Measurements from ENCODE around the gene SMCR8. TPM values are rescaled to one million over a fixed set of nuclear protein-coding genes. Genes with fewer than 3 reads are reported as not detected.

The SMCR8 gene
- total RNA-seq, 4 donors from 2014 or later, result 16.7 to 28.3 (median 19.6) TPM

DNA sequence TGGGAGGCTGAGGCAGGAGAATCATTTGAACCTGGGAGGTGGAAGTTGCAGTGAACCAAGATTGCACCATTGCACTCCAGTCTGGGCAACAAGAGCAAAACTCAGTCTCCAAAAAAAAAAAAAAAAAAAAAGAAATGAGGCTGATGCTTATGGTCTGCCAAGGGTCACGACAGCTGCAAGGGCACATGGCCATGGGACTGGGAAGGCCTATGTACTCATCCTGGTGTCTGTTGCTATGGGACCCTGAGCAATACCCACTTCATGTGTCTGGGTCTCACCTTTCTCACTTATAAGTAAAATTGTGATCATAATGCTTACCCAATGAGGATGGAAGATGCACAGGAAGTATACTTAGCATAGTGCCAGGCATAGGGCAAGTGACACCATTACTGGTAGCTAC, 38.0 kb upstream of the SMCR8 start:
- no peak for DNase-seq
- intact Hi-C loops (cut with DNase I), result no loop called here

DNA sequence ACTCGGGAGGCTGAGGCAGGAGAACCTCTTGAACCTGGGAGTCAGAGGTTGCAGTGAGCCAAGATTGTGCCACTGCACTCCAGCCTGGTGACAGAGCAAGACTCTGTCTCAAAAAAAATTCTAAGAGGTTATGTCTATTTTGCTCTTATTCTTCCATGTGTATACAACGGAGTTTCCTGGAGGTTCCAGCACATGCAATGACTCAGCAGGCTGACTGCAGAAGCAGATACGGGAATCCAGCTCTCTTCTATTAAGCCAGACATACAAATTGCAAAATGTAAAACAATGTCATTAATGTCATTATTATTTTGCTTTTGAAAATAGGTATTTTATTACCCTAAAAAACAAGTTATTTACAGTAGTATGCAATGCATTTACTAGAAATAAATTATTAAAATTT, 36.2 kb upstream of the SMCR8 start:
- Histone ChIP-seq H3K27me3 (no peaks in the 10 kb centered on the region), H3K4me1 (peaks cover 10 to 12% of the 10 kb centered on the region in 2 donors), H3K4me3 (replicated peaks in 1 of 3) (no peak overlapping the region), H3K9me3 (no peaks in the 10 kb centered on the region), H3K36me3 (peaks cover 39 to 41% of the 10 kb centered on the region in 2 donors), H3K27ac (no peak overlapping the region)
- intact Hi-C loops (cut with DNase I), result no loop called here
- DNase-seq, result no peak
- WGBS, 2 donors, result 84 to 93% methylated on average over 3 of the region's 3 CpGs
- TF ChIP-seq, protein P1, sequence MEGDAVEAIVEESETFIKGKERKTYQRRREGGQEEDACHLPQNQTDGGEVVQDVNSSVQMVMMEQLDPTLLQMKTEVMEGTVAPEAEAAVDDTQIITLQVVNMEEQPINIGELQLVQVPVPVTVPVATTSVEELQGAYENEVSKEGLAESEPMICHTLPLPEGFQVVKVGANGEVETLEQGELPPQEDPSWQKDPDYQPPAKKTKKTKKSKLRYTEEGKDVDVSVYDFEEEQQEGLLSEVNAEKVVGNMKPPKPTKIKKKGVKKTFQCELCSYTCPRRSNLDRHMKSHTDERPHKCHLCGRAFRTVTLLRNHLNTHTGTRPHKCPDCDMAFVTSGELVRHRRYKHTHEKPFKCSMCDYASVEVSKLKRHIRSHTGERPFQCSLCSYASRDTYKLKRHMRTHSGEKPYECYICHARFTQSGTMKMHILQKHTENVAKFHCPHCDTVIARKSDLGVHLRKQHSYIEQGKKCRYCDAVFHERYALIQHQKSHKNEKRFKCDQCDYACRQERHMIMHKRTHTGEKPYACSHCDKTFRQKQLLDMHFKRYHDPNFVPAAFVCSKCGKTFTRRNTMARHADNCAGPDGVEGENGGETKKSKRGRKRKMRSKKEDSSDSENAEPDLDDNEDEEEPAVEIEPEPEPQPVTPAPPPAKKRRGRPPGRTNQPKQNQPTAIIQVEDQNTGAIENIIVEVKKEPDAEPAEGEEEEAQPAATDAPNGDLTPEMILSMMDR (IDR thresholded peaks at IDR 0.05), result no peak
- TF ChIP-seq POLR2A (IDR thresholded peaks at IDR 0.05), result no peak

More for the DNA sequence above, 38.0 kb upstream of the SMCR8 start:
- H3K27me3 ChIP-seq, result no peaks in the 10 kb centered on the region
- peaks cover 29 to 36% of the 10 kb centered on the region in 2 donors for H3K36me3 ChIP-seq
- no peak overlapping the region for H3K4me3 ChIP-seq (replicated peaks in 1 of 3)
- H3K27ac ChIP-seq, result no peak overlapping the region
- H3K4me1 ChIP-seq, result peaks cover 10 to 12% of the 10 kb centered on the region in 2 donors
- WGBS, 2 donors, result 87 to 90% methylated on average over 1 of the region's 1 CpG
- H3K9me3 ChIP-seq, result no peaks in the 10 kb centered on the region
- TF ChIP-seq, protein P1 (IDR thresholded peaks at IDR 0.05), result no peak
- no peak for TF ChIP-seq POLR2A (IDR thresholded peaks at IDR 0.05)

DNA sequence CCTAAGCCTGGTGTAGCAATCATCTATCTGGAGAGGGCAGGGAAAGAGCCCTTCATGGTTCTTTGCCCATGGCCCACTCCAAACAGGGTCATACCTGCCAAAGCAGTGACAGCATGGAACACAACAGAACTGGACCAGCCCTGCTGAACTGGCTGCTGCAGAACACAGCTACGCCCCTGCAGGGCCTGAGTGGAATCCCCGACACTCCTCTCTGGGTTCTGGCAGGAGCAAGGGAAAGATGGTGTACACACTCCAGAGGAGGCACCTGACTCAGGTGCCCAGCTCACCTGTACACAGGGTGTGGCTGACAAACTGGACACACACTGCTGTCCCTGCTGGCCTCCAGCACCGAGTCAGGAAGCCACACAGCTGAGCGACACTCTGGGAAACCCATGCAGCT, 34.8 kb upstream of the SMCR8 start:
- no peak overlapping the region for H3K4me3 ChIP-seq (replicated peaks in 1 of 3)

DNA sequence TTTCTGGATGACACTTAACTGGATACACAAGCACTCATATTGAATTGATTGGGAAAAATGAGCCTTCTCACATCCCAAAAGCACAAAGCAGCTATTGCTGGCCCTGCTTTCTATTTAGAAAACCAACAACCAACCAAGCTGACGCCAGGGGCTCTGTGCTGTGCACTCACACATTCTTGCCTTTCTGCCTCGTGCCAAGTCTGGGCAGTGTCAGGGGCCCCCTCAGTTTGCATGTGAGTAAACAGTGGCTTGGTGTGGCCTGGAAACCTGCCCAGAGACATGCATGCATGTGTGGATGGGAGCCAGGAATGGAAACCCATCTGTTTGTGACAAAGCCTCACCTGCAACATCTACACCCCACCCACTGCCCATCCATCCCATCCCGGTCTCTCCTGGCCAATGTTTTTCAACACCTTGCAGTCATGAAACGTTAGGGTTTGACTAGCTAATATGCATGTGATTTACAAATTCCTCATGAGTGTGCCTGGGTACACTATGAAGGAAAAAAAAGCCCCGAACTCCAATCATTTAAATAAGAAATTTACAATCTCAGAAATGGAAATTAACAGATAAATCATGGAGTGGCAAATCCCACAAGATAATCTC, 34.2 kb upstream of the SMCR8 start:
- H3K4me3 ChIP-seq (replicated peaks in 1 of 3), result no peak overlapping the region
- no peaks in the 10 kb centered on the region for H3K9me3 ChIP-seq
- peaks cover 42 to 43% of the 10 kb centered on the region in 2 donors for H3K36me3 ChIP-seq
- WGBS, 2 donors, result 65 to 73% methylated on average over 5 of the region's 5 CpGs
- peak; percentile 19 to 20 for DNase-seq
- TF ChIP-seq POLR2A (IDR thresholded peaks at IDR 0.05), result no peak
- TF ChIP-seq, protein P1 (IDR thresholded peaks at IDR 0.05), result no peak
- peak overlapping the region; percentile 65 to 73 (median 65) for H3K27ac ChIP-seq
- intact Hi-C loops (cut with DNase I), result no loop called here
- H3K27me3 ChIP-seq, result no peaks in the 10 kb centered on the region
- H3K4me1 ChIP-seq, result peaks cover 10 to 12% of the 10 kb centered on the region in 2 donors

More for the DNA sequence above, 34.8 kb upstream of the SMCR8 start:
- Histone ChIP-seq H3K4me1 (peaks cover 10 to 12% of the 10 kb centered on the region in 2 donors), H3K27me3 (no peaks in the 10 kb centered on the region), H3K27ac (peak overlapping the region; percentile 65 to 73 (median 65)), H3K9me3 (no peaks in the 10 kb centered on the region), H3K36me3 (peaks cover 37 to 40% of the 10 kb centered on the region in 2 donors)
- TF ChIP-seq POLR2A (IDR thresholded peaks at IDR 0.05), result no peak
- TF ChIP-seq, protein P1 (IDR thresholded peaks at IDR 0.05), result peak in 4 of 6 experiments; percentile 39 to 55 (median 44)
- intact Hi-C loops (cut with DNase I), result no loop called here
- 44 to 73% methylated on average over 2 to 3 of the region's 4 CpGs for WGBS, 2 donors
- DNase-seq, result peak; percentile 94

DNA sequence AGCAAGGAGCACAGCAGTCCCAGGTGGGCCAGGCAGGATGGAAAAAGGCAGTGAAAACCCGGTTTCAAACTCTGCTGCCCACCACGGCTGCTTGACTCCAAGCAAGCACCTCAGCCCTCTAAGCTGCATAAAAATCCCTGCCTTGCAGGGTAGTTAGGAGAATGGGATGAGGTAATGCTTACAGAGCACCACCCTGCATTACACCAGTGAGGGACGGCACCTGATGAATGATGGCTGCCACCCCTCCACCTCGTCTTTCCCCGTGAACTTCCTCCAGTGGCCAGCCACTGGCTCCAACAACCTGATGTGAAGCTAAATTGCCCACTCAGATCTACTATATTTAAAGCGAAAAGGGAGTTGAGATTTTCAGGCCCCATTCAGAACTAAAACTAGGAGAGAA, 33.3 kb upstream of the SMCR8 start:
- no peak for DNase-seq
- Histone ChIP-seq H3K9me3 (no peaks in the 10 kb centered on the region), H3K4me1 (peaks cover 10 to 12% of the 10 kb centered on the region in 2 donors), H3K36me3 (peaks cover 35 to 43% of the 10 kb centered on the region in 2 donors), H3K4me3 (replicated peaks in 1 of 3) (no peak overlapping the region), H3K27me3 (no peaks in the 10 kb centered on the region), H3K27ac (no peak overlapping the region)
- intact Hi-C loops (cut with DNase I), result no loop called here
- WGBS, 2 donors, result 92 to 94% methylated on average over 6 of the region's 6 CpGs
- TF ChIP-seq, protein P1 (IDR thresholded peaks at IDR 0.05), result no peak
- no peak for TF ChIP-seq POLR2A (IDR thresholded peaks at IDR 0.05)
